ENCODE measurements around the gene CHRDL2. TPM values are rescaled to one million over a fixed set of nuclear protein-coding genes. Genes with fewer than 3 reads are reported as not detected.

The CHRDL2 gene
- total RNA-seq, 4 donors from 2014 or later, result 1.5 to 13.6 (median 1.7) TPM; not detected in 1

DNA sequence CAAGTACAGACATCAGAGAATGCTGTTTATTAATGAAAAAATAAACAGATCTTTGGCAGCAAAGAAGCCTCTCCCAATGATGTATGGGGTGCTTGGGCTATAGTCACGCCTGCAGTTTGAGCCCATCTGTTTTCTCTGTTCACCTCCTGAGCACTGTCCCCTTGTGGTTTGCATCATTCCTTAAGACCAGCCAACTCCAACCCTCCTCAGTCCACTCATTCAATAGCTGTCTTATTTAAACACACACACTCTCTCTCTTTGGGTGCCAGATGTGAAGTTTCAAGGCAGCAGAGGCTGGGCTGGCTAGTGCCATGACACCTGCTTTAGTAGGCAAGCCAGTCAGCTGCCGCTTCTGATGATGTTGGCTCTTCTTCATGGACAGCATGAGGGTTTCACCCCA, 80.7 kb downstream of the CHRDL2 start:
- ATAC-seq, result peak; percentile 81

DNA sequence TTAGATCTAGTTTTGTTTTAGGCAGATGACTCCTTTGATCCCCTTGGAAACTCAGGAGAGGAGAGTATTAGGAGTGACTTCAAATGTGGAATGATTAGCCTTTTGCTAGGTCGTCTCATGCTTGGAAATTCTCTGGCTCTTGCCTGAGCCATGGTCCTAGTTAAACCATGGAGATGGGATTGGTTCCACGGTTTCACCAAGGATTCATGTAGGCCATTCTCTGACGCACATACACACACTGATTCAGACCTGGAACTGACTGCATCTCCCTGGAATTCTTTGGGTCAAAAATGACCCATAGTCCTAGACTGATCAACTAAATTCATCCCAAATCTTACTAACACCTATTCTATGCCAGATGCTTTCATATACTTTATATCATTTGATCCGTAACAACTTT, 82.3 kb downstream of the CHRDL2 start:
- Histone ChIP-seq H3K27me3 (no peaks in the 10 kb centered on the region), H3K36me3 (peaks cover 0 to 3% of the 10 kb centered on the region in 2 donors), H3K4me1 (peaks cover 6 to 65% (median 7%) of the 10 kb centered on the region in 3 donors), H3K27ac (peak overlapping the region in 2 of 4 donors; percentile 33 to 87), H3K9me3 (no peaks in the 10 kb centered on the region), H3K4me3 (no peak overlapping the region)
- WGBS, 2 donors (ENCODE audit: low coverage in 1 of 2), result 71 to 98% methylated on average over 2 to 4 of the region's 4 CpGs
- TF ChIP-seq POLR2AphosphoS5 (IDR thresholded peaks at IDR 0.05) (no peak), POLR2A (IDR thresholded peaks at IDR 0.05) (no peak), EP300 (IDR thresholded peaks at IDR 0.05) (no peak)
- TF ChIP-seq, protein P1, sequence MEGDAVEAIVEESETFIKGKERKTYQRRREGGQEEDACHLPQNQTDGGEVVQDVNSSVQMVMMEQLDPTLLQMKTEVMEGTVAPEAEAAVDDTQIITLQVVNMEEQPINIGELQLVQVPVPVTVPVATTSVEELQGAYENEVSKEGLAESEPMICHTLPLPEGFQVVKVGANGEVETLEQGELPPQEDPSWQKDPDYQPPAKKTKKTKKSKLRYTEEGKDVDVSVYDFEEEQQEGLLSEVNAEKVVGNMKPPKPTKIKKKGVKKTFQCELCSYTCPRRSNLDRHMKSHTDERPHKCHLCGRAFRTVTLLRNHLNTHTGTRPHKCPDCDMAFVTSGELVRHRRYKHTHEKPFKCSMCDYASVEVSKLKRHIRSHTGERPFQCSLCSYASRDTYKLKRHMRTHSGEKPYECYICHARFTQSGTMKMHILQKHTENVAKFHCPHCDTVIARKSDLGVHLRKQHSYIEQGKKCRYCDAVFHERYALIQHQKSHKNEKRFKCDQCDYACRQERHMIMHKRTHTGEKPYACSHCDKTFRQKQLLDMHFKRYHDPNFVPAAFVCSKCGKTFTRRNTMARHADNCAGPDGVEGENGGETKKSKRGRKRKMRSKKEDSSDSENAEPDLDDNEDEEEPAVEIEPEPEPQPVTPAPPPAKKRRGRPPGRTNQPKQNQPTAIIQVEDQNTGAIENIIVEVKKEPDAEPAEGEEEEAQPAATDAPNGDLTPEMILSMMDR (IDR thresholded peaks at IDR 0.05), result no peak
- ATAC-seq, result no peak

More for the DNA sequence above, 80.7 kb downstream of the CHRDL2 start:
- 17 to 42% methylated on average over 1 to 2 of the region's 2 CpGs for WGBS, 2 donors (ENCODE audit: low coverage in 1 of 2)
- Histone ChIP-seq H3K9me3 (no peaks in the 10 kb centered on the region), H3K27ac (no peak overlapping the region), H3K4me3 (no peak overlapping the region), H3K36me3 (peaks cover 0 to 3% of the 10 kb centered on the region in 2 donors), H3K27me3 (no peaks in the 10 kb centered on the region), H3K4me1 (peaks cover 0 to 49% (median 0%) of the 10 kb centered on the region in 3 donors)
- TF ChIP-seq EP300 (IDR thresholded peaks at IDR 0.05), result no peak
- TF ChIP-seq POLR2AphosphoS5 (IDR thresholded peaks at IDR 0.05), result peak; percentile 51

DNA sequence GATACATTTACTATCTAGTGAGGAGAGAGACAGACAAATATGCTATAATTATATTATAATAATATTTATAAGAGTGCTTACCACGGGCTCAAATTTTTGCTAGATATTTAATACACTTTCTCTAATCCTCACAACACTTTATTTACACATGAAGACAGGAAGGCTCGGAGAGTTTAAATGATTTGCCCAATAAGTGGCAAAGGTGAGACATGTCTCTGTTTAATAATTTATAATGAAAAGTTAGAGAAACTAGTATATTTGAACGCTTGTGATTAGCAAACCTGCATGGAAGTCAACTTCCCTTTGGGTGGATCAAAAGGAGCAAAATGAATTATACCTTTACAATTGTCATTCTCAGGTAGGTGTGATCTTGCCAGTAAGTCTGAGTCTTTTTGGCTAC, 83.4 kb downstream of the CHRDL2 start:
- WGBS, 2 donors (ENCODE audit: low coverage in 1 of 2), result 16 to 69% methylated on average over 3 of the region's 3 CpGs

DNA sequence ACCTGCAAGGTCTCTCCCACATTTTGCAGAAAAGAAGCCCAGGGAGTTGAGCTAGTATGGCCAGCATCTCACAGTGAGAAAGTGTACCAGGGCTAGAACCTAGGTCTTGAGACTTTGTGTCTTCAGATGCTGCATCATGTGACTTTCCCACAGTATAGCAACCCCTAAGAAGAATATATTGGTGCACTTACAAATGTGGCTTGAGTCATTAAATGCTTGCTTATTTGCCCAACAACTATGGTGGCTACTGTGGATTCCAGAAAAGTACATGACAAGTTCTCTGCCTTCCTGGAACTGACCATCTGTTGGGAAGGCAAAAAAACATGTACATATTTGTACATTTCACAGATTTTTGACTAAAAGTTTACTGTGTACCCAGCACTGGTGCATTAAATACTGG, 83.8 kb downstream of the CHRDL2 start:
- no peak for TF ChIP-seq POLR2A (IDR thresholded peaks at IDR 0.05)
- TF ChIP-seq POLR2AphosphoS5 (IDR thresholded peaks at IDR 0.05), result peak; percentile 75
- TF ChIP-seq, protein P1 (IDR thresholded peaks at IDR 0.05), result no peak
- H3K4me1 ChIP-seq, result peaks cover 8 to 80% (median 9%) of the 10 kb centered on the region in 3 donors
- no peaks in the 10 kb centered on the region for H3K9me3 ChIP-seq
- H3K4me3 ChIP-seq, result no peak overlapping the region
- ATAC-seq, result no peak
- H3K27ac ChIP-seq, result peak overlapping the region in 2 of 4 donors; percentile 84 to 87
- H3K36me3 ChIP-seq, result peaks cover 0 to 1% of the 10 kb centered on the region in 2 donors
- H3K27me3 ChIP-seq, result no peaks in the 10 kb centered on the region

More for the DNA sequence above, 83.4 kb downstream of the CHRDL2 start:
- H3K27ac ChIP-seq, result peak overlapping the region in 3 of 4 donors; percentile 24 to 87 (median 33)
- peaks cover 8 to 75% (median 9%) of the 10 kb centered on the region in 3 donors for H3K4me1 ChIP-seq
- no peak overlapping the region for H3K4me3 ChIP-seq
- H3K9me3 ChIP-seq, result no peaks in the 10 kb centered on the region
- no peak for ATAC-seq
- H3K27me3 ChIP-seq, result no peaks in the 10 kb centered on the region
- peaks cover 0 to 3% of the 10 kb centered on the region in 2 donors for H3K36me3 ChIP-seq
- TF ChIP-seq, protein P1 (IDR thresholded peaks at IDR 0.05), result no peak
- no peak for TF ChIP-seq EP300 (IDR thresholded peaks at IDR 0.05)
- no peak for TF ChIP-seq POLR2AphosphoS5 (IDR thresholded peaks at IDR 0.05)
- TF ChIP-seq POLR2A (IDR thresholded peaks at IDR 0.05), result no peak

DNA sequence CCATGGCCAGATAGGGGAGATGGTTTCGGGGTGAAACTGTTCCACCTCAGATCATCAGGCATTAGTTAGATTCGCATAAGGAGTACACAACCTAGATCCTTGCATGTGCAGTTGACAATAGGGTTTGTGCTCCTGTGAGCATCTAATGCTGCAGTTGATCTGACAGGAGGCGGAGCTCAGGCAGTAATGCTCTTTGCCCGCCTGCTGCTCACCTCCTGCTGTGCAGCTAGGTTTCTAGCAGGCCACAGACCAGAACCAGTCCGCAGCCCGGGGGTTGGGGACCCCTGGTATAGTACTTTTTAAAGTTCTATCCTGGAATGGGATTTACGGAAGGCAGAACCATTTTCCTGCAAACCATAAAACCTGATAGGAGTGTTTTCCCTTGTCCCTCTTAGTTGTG, 84.3 kb downstream of the CHRDL2 start:
- Histone ChIP-seq H3K27me3 (no peaks in the 10 kb centered on the region), H3K4me3 (no peak overlapping the region), H3K9me3 (no peaks in the 10 kb centered on the region), H3K36me3 (peaks cover 0 to under 1% of the 10 kb centered on the region in 2 donors), H3K27ac (peak overlapping the region in 3 of 4 donors; percentile 29 to 87 (median 84)), H3K4me1 (peaks cover 8 to 84% (median 9%) of the 10 kb centered on the region in 3 donors)
- ATAC-seq, result no peak
- TF ChIP-seq, protein P1 (IDR thresholded peaks at IDR 0.05), result no peak
- TF ChIP-seq POLR2AphosphoS5 (IDR thresholded peaks at IDR 0.05), result no peak
- no peak for TF ChIP-seq POLR2A (IDR thresholded peaks at IDR 0.05)
- no peak for TF ChIP-seq EP300 (IDR thresholded peaks at IDR 0.05)
- WGBS, 2 donors (ENCODE audit: low coverage in 1 of 2), result 91 to 100% methylated on average over 2 to 4 of the region's 7 CpGs

Small RNA genes within 50 kb of the gene (small RNA-seq; reads per million reads assigned to genes)
- 0 to 0.13 (median 0.04) reads per million in 4 donors for gene MIR4696
- 0 reads per million in 4 donors for gene RANP3
- 0 reads per million in 4 donors for gene RN7SKP297

Other genes starting within 250 kb of the CHRDL2 start
- 1 to 10 TPM in 3 of 4 donors, under 1 TPM in 1; 0.45 to 3.4 (median 3.1) TPM for gene LIPT2, start 237.7 kb downstream of the CHRDL2 start, total RNA-seq
- 10 to 100 TPM in 2 of 4 donors, 1 to 10 TPM in 2; 9.1 to 18.7 (median 12.4) TPM for gene POLD3, start 138.8 kb downstream of the CHRDL2 start, total RNA-seq
- gene RNF169, start 17.4 kb upstream of the CHRDL2 start, total RNA-seq, result 10 to 100 TPM; 26.0 to 31.8 (median 29.3) TPM
- gene XRRA1, start 217.7 kb upstream of the CHRDL2 start, total RNA-seq, result 10 to 100 TPM in 3 of 4 donors, 1 to 10 TPM in 1; 9.6 to 33.0 (median 12.6) TPM
- 10 to 100 TPM; 27.2 to 49.5 (median 37.0) TPM for gene SPCS2, start 217.8 kb upstream of the CHRDL2 start, total RNA-seq